HG02759 (cell line): Measurements from ENCODE around the gene CGN.
A peak's percentile ranks its signal among the peaks of the same experiment; 100 is the strongest.
"Not testable (repeated sequence)": the region's sequence is repeated elsewhere in the genome, so short reads cannot be mapped to it uniquely, and the experiment has no call there.

Experiments used
- ATAC-seq: cut with Tn5 transposase; IDR thresholded peaks from one replicate; pipeline ENCODE4 v1.9.1; 2021; ENCODE audit warnings: mild to moderate bottlenecking, moderate library complexity; ENCODE audit not compliant: unreplicated experiment

Gene CGN

DNA sequence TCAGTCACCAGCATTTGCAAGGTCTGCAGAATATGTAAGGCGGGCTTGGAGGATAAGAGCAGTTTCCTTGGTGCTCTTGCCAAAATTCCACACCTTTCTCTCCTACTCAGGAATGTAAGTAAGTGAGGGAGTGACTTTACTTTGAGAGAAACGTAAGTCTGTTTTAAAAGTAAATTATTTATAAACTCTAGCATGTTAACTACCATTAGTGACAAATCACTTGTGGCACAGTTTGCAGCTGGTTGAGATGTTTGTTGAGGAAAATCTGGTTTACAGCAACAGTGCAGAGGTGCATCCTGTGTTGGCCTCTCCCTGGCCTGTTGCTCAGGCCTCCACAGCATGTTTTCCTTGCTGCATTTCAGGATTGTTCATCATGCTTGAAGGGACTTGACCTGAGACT is 8.5 kb downstream of the CGN start:
- ATAC-seq, result no peak

GRCh38 chr1:151520359-151520758 is 9.2 kb downstream of the CGN start:
- ATAC-seq, result no peak

GRCh38 chr1:151522427-151522826 is 11.2 kb downstream of the CGN start:
- ATAC-seq, result not testable (repeated sequence)

DNA sequence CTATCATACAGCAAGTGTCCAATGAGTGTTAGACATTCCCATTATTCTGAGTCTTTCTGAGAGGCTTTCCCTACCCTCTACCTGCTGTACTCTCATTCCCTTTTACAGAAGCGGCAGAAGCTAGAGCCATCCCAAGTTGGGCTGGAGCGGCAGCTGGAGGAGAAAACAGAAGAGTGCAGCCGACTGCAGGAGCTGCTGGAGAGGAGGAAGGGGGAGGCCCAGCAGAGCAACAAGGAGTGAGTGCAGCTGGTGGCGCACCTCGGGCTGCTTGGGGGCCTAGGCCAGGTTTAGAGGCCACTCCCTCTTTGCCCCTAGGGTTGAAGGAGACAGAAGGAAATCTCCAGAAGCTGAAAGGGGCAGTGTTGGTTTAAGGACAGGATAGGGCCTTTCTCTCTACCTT is 12.1 kb downstream of the CGN start:
- no peak for ATAC-seq

DNA sequence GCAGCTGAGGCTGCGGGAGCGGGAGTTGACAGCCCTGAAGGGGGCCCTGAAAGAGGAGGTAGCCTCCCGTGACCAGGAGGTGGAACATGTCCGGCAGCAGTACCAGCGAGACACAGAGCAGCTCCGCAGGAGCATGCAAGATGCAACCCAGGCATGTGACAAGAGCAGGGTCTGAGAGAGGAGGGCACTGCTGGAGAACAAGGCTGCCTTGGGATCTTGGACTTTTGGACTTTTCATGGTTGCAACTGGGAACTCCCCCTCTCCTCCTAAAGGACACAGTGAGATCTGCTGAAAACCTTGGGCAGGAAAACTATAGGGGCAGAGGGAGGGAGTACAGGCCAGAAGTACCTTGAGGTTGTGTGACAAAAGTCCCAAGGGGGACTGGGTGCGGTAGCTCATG is 13.5 kb downstream of the CGN start:
- no peak for ATAC-seq

- ATAC-seq, result no peak
These were observed 15.7 kb downstream of the CGN start for GRCh38 chr1:151526735-151527525.

GRCh38 chr1:151529211-151529702 is 18.1 kb downstream of the CGN start:
- no peak for ATAC-seq

- no peak for ATAC-seq
These were observed 18.6 kb downstream of the CGN start for GRCh38 chr1:151529781-151530180.

- ATAC-seq, result no peak
These were observed 19.3 kb downstream of the CGN start for GRCh38 chr1:151530461-151530860.

DNA sequence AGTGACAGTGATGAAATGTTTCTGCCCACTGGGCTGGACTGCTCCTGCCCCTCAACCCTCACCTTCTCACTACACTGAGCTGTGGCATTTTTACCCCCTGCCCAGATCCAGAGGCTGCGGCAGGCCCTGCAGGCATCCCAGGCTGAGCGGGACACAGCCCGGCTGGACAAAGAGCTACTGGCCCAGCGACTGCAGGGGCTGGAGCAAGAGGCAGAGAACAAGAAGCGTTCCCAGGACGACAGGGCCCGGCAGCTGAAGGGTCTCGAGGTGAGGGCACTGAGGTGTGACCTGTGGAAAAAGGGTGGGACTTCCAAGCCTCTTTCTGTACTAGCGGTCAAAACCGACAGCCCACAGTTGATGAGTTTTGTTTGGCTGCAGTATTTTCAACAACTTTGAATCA is 22.7 kb downstream of the CGN start:
- no peak for ATAC-seq

DNA sequence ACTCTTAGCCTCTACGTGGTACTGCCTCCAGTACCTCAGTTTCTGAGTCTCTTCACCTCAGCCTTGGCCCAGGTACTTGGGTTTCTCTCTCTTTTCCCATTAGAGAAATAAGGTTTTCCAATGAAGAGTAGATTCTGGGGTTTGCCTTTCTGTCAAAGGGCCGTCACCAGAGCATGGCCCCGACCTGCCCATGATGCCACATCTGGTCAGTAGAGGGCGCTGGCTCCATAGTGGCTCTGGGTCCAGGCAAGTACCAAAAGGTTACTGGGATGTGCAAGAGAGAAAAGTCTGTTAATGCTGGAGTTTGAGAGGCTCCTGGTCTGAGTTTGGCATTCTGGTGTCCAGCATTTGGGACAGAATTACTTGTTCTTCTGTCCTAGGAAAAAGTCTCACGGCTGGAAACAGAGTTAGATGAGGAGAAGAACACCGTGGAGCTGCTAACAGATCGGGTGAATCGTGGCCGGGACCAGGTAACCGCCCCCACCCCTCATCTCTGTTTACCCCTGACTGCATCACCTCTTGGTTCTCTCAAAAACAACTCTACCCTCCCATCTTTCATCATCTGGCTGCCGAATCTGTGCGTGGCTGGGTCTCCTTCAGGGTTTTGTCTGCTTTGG is 23.6 kb downstream of the CGN start:
- ATAC-seq, result no peak

DNA sequence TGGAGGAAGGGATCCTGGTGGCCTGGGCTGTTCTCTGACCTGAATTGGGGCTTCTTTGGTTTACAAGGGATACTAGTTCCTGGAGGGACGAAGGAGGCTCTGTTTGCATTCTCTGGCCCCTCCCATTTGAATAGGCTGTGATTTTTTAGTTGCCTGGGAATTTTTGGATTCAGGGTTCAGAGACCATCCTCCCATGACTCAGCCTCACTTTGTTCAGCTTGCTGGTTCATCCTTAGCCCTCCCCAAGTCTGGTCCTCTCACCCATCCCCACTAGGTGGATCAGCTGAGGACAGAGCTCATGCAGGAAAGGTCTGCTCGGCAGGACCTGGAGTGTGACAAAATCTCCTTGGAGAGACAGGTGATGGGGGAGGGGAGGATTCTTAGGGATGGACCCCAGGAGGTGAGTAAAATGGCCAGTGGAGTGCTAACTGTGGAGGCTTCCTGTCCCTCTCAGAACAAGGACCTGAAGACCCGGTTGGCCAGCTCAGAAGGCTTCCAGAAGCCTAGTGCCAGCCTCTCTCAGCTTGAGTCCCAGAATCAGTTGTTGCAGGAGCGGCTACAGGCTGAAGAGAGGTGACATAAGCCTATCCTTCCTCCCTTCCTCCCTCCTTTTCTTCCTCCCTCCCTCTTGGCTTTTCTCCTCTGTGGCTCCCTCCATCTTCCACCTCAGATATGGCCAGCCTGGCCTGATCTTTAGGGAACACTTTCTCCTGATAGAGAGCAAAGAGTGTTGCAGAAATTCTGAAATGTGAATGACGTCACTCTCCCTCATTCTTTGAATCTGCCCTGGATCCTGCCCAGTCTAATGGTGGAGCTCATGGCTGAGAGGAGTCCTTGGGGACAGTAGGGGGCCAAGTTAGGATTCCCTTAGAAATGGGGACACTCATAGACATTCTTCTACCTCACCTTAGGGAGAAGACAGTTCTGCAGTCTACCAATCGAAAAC is 24.4 kb downstream of the CGN start:
- no peak for ATAC-seq

DNA sequence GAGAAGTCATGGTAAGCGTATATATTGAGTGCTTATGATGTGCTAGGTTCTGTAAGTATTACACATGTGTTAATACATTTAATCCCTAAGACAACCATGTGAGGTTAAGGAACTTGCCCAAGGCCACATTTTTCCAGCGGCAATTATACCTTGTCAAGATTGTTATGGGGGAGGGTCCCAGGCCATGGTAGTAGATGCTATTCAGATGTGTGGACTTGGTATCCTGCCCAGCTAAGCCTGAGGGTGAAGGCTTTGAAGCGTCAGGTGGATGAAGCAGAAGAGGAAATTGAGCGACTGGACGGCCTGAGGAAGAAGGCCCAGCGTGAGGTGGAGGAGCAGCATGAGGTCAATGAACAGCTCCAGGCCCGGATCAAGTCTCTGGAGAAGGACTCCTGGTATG is 25.3 kb downstream of the CGN start:
- no peak for ATAC-seq

GRCh38 chr1:151537112-151537511 is 25.9 kb downstream of the CGN start:
- ATAC-seq, result no peak

GRCh38 chr1:151539321-151540020 is 28.3 kb downstream of the CGN start:
- peak; percentile 35 for ATAC-seq

DNA sequence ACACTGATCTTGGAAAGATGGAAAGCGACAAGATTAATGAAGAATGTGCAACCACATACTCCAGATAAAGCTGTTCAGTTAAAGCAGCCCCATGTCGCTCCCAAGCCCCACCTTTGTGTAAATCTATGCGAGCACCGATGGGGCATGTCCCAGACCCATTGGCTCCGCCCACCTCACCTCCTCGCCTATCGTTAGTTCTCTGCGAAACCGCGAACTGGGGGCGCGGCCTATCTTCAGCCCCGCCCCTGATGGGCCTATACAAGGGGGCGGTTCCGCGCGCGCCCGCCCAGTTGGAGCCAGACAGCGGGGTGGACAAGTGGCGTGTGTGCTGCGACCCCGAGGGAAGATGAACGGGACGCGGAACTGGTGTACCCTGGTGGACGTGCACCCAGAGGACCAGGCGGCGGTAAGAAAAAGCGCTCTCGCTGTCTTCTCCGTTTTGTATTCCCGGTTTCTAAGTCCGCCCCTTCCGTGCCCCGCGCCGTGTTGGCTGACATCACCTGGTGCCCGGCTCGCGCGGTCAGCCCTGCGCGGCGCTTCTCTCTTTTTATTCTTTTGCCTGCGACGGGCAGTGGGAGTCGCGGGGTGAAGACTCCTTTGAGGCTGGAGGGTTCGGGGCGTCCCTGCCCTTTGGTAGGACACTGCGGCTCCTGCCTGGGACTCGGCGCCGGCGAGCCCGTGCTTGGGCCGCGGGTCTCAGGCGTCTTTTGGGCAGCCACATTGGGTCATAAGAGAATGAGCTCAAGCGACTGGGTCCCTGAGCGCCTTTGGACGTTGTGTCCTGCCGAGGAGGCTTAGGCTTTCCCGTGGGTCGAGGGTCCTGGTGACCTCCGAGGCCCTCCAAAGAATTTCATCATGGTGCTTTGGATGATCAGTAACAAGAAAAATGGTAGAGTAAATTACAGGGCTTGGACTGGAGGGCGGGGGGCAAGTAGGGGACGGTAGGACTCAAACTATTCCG is 29.1 kb downstream of the CGN start, which contains the start of gene TUFT1:
Gene TUFT1 (plus strand): TSS at position 289 of the 961 bp plus-strand sequence. CDS start 58 bp downstream, at position 347.
- peak; percentile 95 for ATAC-seq

DNA sequence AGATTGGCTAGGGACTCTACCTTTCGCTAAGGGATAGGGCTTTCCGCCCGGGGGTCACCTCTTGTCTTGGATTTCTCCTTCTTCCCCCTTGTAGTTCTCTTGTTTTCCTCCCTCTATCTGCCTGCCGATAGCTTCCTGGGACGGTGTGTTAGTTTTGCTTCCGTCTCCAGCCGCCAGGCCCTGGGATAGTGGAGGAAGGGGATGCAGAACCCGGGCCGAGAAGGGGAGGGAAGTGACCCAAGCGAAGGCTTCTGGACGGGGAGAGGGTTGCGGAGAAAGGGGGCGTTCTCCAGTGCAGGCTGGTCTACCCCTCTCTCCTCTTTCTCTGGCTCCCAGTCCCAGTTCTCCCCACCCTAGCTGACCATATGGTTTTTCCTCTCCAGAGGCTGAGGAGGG is 29.8 kb downstream of the CGN start:
- ATAC-seq, result no peak

DNA sequence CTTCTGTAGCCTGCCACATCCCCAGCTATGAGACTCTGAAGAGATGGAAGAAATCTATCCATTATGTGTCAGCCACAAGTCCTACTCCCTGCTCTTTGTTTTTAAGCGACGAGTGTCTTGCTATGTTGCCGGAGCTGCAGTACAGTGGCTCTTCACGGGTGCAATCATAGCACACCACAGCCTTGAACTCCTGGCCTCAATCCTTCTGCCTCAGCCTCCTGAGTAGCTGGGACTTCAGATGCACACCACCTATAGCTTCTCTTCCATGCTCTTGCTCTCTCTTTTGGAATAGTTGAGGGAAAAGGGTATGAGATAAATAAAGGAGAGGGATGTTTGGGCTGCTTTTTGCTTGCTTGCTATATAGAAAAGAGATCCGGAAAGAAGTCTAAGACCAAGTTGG is 30.6 kb downstream of the CGN start:
- ATAC-seq, result no peak

DNA sequence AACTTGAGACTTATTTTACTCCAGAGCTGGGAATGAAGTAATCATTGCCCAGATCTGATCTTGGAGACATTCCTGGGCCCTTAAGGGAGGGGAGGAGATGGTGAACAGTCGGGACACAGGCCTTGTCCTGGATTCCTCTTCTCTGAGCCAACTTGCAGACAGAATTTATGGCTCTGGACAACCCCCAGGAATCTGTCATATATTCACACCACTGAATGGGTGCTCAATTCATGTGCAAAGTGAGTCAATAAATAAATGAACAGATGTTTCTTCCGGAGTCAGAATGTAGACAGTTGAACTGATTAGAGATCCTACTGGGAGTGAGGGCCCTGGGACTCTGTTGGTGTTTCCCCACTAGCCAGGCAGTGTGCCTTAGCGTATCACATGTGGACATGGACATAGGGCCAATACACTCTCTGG is 31.5 kb downstream of the CGN start:
- no peak for ATAC-seq
